GM12878 (cell line): ENCODE results near the gene SYNDIG1. TPM values are rescaled to one million over a fixed set of nuclear protein-coding genes. Genes with fewer than 3 reads are reported as not detected.

Experiments
- ATAC-seq: fragments of 200-7000 bp; cut with Tn5 transposase; 3 replicates; pipeline ENCODE4 v1.9.1; 2020; ENCODE audit warnings: mild to moderate bottlenecking, moderate library complexity
- BruUV-seq: library from RNA; stranded (reverse); fragments of 400-500 nt; replicated peaks from 2 replicates; lab custom pipeline; 2021; lab: Mats Ljungman, UMichigan
- CTCF ChIA-PET: fragments of 300-600 bp; sonication (Branson Sonifier 250); formaldehyde crosslinking; extraction: SDS; loops from one replicate; lab custom pipeline; 2021; ENCODE audit warnings: inconsistent platforms; lab: Yijun Ruan, JAX
- POLR2A ChIA-PET: fragments of 350-600 bp; formaldehyde crosslinking; extraction: SDS; loops from one replicate; lab custom pipeline; 2021; ENCODE audit warnings: inconsistent platforms; lab: Charles Lee
- RAD21 ChIA-PET: fragments of 300-600 bp; sonication (Branson Sonifier 250); formaldehyde crosslinking; loops from one replicate; lab custom pipeline; 2023; ENCODE audit warnings: antibody characterized with exemption; ENCODE audit not compliant: unreplicated experiment; lab: Charles Lee
- SMC1A ChIA-PET: fragments of 300-600 bp; sonication (Branson Sonifier 250); formaldehyde crosslinking; loops from one replicate; lab custom pipeline; 2023; ENCODE audit not compliant: unreplicated experiment, uncharacterized antibody; lab: Charles Lee
- DNase-seq: peaks from one replicate; pipeline ENCODE4 v3.0.0-alpha.2; 2011; ENCODE audit warnings: low read depth, low spot score
- FAIRE-seq: peaks from 3 replicates; lab custom pipeline; 2011; peaks lifted over from hg19 to GRCh38; lab: Jason Lieb, UNC
- H2AFZ ChIP-seq: 2 replicates; pipeline ENCODE4 v1.6.0; 2011; ENCODE audit warnings: low read depth, low read length, control low read depth; ENCODE audit not compliant: control insufficient read depth
- H3K27ac ChIP-seq: 2 replicates; pipeline ENCODE4 v1.5.1; 2011; ENCODE audit warnings: control low read depth; ENCODE audit not compliant: control insufficient read depth, insufficient read depth
- H3K27me3 ChIP-seq, 2 experiments: replicated peaks in 1 of 2; 2 replicates each; pipeline versions ENCODE4 v1.6.0 to v1.6.1; 2011; ENCODE audit warnings: low read length in 1 of 2; ENCODE audit not compliant: control insufficient read depth in 2 of 2, insufficient read depth in 2 of 2
- H3K36me3 ChIP-seq, 2 experiments: 2 replicates each; pipeline ENCODE4 v1.5.1; 2011; ENCODE audit warnings: low read length in 1 of 2; ENCODE audit not compliant: control insufficient read depth in 2 of 2, insufficient read depth in 2 of 2
- H3K4me1 ChIP-seq: 2 replicates; pipeline ENCODE4 v1.6.1; 2011; ENCODE audit warnings: mild to moderate bottlenecking, low read length, moderate library complexity, mixed read lengths; ENCODE audit not compliant: control insufficient read depth, insufficient read depth
- H3K4me2 ChIP-seq: 2 replicates; pipeline ENCODE4 v1.6.0; 2011; ENCODE audit warnings: control low read depth; ENCODE audit not compliant: control insufficient read depth, insufficient read depth
- H3K4me3 ChIP-seq: fragments of 200-600 bp; sonication (generic); 2 replicates; pipeline ENCODE4 v1.5.1; 2016
- H3K79me2 ChIP-seq: 2 replicates; pipeline ENCODE4 v1.6.0; 2011; ENCODE audit warnings: low read length; ENCODE audit not compliant: control insufficient read depth, insufficient read depth
- H3K9ac ChIP-seq: 2 replicates; pipeline ENCODE4 v1.8.0; 2011; ENCODE audit warnings: low read length, control low read depth, mixed read lengths; ENCODE audit not compliant: control insufficient read depth, insufficient read depth
- H3K9me3 ChIP-seq: replicated peaks from 3 replicates; pipeline ENCODE4 v1.5.1; 2011; ENCODE audit warnings: mild to moderate bottlenecking, low read length; ENCODE audit not compliant: control insufficient read depth, insufficient read depth
- H4K20me1 ChIP-seq: 2 replicates; pipeline ENCODE4 v1.6.0; 2011; ENCODE audit not compliant: control insufficient read depth, insufficient read depth
- BCL11A ChIP-seq: IDR thresholded peaks from 2 replicates; pipeline ENCODE4 v1.6.1; 2011; ENCODE audit warnings: low read depth, low read length
- BMI1 ChIP-seq: fragments of 450-650 bp; IDR thresholded peaks from 2 replicates; pipeline ENCODE4 v1.6.1; 2016; ENCODE audit warnings: mild to moderate bottlenecking, moderate library complexity, borderline replicate concordance
- CHD4 ChIP-seq: fragments of 200-600 bp; sonication (generic); IDR thresholded peaks from 2 replicates; pipeline ENCODE4 v1.6.1; 2016; ENCODE audit warnings: mild to moderate bottlenecking
- EGR1 ChIP-seq, 2 experiments: IDR thresholded peaks; 1 replicate in 1 of 2; 2 replicates in 1 of 2; pipeline ENCODE4 v1.6.1; 2011 to 2012; ENCODE audit warnings: low read depth in 2 of 2, low read length in 2 of 2, borderline replicate concordance in 1 of 2, mild to moderate bottlenecking in 1 of 2, moderate library complexity in 1 of 2
- ELK1 ChIP-seq: IDR thresholded peaks from 2 replicates; pipeline ENCODE4 v1.6.1; 2012; ENCODE audit warnings: low read depth, low read length, improper control_type of control experiment
- ESRRA ChIP-seq: IDR thresholded peaks from 2 replicates; pipeline ENCODE4 v1.6.1; 2012; ENCODE audit warnings: mild to moderate bottlenecking, low read length, improper control_type of control experiment
- FOS ChIP-seq: IDR thresholded peaks from 3 replicates; pipeline ENCODE4 v1.6.1; 2011; ENCODE audit warnings: borderline replicate concordance; ENCODE audit not compliant: insufficient read length; ENCODE audit errors: extremely low read depth
- MYB ChIP-seq: fragments of 150-350 bp; IDR thresholded peaks from 2 replicates; pipeline ENCODE4 v1.6.1; 2014; ENCODE audit warnings: mild to moderate bottlenecking, low read depth, low read length, borderline replicate concordance
- PAX8 ChIP-seq: fragments of 450-650 bp; IDR thresholded peaks from 2 replicates; pipeline ENCODE4 v1.6.1; 2017; ENCODE audit warnings: mild to moderate bottlenecking, moderate library complexity
- RBBP5 ChIP-seq: fragments of 200-600 bp; sonication (generic); conservative IDR thresholded peaks from 2 replicates; pipeline ENCODE4 v1.6.1; 2016
- SKIL ChIP-seq: fragments of 450-650 bp; IDR thresholded peaks from 2 replicates; pipeline ENCODE4 v1.6.1; 2017; ENCODE audit warnings: mild to moderate bottlenecking, low read depth, inconsistent platforms; ENCODE audit not compliant: poor library complexity, severe bottlenecking
- SMC3 ChIP-seq: IDR thresholded peaks from 2 replicates; pipeline ENCODE4 v1.6.1; 2011; ENCODE audit warnings: low read length, improper control_type of control experiment, borderline replicate concordance
- SRF ChIP-seq, 2 experiments: IDR thresholded peaks; 2 replicates each; pipeline ENCODE4 v1.6.1; 2011; ENCODE audit warnings: low read depth in 2 of 2, low read length in 2 of 2, mild to moderate bottlenecking in 1 of 2, moderate library complexity in 1 of 2
- USF2 ChIP-seq: IDR thresholded peaks from 2 replicates; pipeline ENCODE4 v1.6.1; 2011; ENCODE audit warnings: low read depth, low read length, improper control_type of control experiment, borderline replicate concordance
- WGBS: methylation state at CpG from one replicate; pipeline ENCODE4 v1.1.6; 2016; ENCODE audit warnings: low lambda C conversion rate; ENCODE audit not compliant: insufficient replicate concordance, insufficient coverage; ENCODE audit errors: missing lambda C conversion rate; 5-methylcytosine and 5-hydroxymethylcytosine counted together
- in situ Hi-C: fragments of 300-500 bp; cut with MboI; formaldehyde crosslinking; loops from 9 replicates; pipeline ENCODE4 v1.14.3; 2018; ENCODE audit warnings: mixed read lengths
- intact Hi-C: fragments of 100-400 bp; cut with micrococcal nuclease; formaldehyde crosslinking; loops from one replicate; pipeline ENCODE4 v1.14.2; 2022; ENCODE audit not compliant: unreplicated experiment
- polyA plus RNA-seq, 11 experiments: library from polyadenylated mRNA; depleted of rRNA in 4 of 11; unstranded in 6 of 11; stranded (reverse) in 5 of 11; fragments of >200 nt; fragmentation: Nextera tagmentation in 4 of 11; fragmentation: Illumina TruSeq in 1 of 11; extraction: Ambion mirVana in 4 of 11; extraction: Trizol in 1 of 11; gene quantifications; 1 replicate in 1 of 11; 2 replicates in 10 of 11; pipeline versions ENCODE4 v1.2.1 to v1.2.3, GENCODE V29; 2011 to 2016; ENCODE audit warnings: inconsistent platforms in 2 of 11, missing spikeins in 2 of 11, low read depth in 1 of 11
- total RNA-seq, 4 experiments: library from RNA; depleted of rRNA in 3 of 4; stranded (reverse); fragments of >200 nt in 3 of 4; fragmentation: Illumina TruSeq in 1 of 4; extraction: Trizol in 1 of 4; gene quantifications; 2 replicates each; pipeline versions ENCODE4 v1.2.1 to v1.2.3, GENCODE V29; 2013 to 2021

SYNDIG1 gene
- total and polyA plus RNA-seq, 10 of the 15 experiments (the other 5 are each of a cell fraction or from before 2014, with no cell fraction given): not detected

DNA sequence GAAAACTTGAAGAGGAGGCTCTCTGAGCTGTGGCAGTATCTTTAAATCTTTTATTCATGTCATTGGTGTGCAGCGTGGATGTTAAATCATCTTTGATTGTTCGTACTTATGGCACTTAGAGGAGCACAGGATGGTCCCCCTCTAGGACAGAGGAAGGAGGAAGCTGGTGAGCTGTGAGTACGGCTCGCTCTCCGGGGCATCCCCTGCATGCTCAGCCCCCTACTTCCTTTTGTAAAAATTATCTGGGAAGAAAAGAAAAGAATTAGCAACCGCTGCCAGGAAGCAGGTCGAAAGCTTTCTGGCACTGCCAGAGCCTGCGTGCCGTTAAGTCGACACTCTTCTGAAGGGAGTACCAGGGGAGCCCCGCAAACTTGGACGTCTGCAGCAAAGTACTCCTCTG, 158.5 kb downstream of the SYNDIG1 start:
- no peaks in the 10 kb centered on the region for H3K4me1 ChIP-seq
- H3K4me3 ChIP-seq: no peak overlapping the region
- ChIA-PET RAD21 (no interaction called here), SMC1A (no interaction called here), CTCF (no interaction called here), POLR2A (no interaction called here)
- in situ Hi-C loops: no loop called here
- FAIRE-seq: no peak
- DNase-seq: no peak
- no peak overlapping the region for H3K4me2 ChIP-seq
- 48% methylated on average over 12 of the region's 12 CpGs for WGBS
- no peaks in the 10 kb centered on the region for H3K9me3 ChIP-seq
- TF ChIP-seq USF2 (no peak), ELK1 (no peak), CHD4 (no peak), MYB (no peak), BMI1 (no peak), ESRRA (no peak), PAX8 (no peak), BCL11A (no peak), EGR1 (IDR thresholded peaks at IDR 0.05; ENCODE audit: borderline replicate concordance in 1 of 2, low read depth in 2 of 2, low read length in 2 of 2) (no peak), SKIL (no peak), SRF (IDR thresholded peaks at IDR 0.05; ENCODE audit: low read depth in 2 of 2, low read length in 2 of 2) (no peak), SMC3 (no peak), RBBP5 (no peak), FOS (no peak)
- no peaks in the 10 kb centered on the region for H3K79me2 ChIP-seq
- H3K27me3 ChIP-seq: no peaks in the 10 kb centered on the region
- no peak for ATAC-seq
- H3K27ac ChIP-seq: no peak overlapping the region
- no peaks in the 10 kb centered on the region for H3K36me3 ChIP-seq
- intact Hi-C loops: no loop called here
- H4K20me1 ChIP-seq: no peaks in the 10 kb centered on the region
- H2AFZ ChIP-seq: no peak overlapping the region
- H3K9ac ChIP-seq: no peak overlapping the region
- no TSS peak for BruUV-seq
